NCI-H1105 (cell line): ENCODE measurements around the gene HOXA3.
A peak's percentile ranks its signal among the peaks of the same experiment; 100 is the strongest.

Experiments
- DNase-seq: peaks from one replicate; lab custom pipeline; 2025; lab: John Stamatoyannopoulos, UW

Gene HOXA3

DNA sequence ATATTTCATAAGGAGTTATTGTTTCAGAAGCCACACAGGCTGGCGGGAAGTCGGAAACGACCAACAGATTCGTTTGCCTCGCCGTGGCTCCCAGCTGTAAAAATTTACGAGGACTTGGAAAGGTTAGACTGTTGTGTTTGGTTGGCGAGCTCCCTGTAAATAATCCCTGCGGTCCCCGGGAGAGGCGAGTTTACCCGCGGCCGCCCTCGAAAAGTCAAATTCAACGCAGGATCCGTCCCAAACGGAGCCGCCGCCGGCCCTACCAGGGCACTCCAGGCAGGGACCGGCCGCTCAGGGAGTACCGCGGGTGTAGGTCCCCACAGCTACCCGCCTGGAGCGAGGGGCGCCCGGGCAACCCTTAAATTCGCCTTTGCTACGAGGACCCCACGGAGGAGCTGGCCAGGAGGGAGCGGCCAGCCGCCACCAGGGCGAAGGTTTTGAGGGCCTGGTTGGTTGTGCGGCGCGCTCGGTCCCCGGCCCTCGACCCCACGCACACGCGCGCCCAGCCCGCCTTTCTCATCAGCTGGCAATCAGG is 13.7 kb upstream of the HOXA3 start:
- peak; percentile 55 for DNase-seq

DNA sequence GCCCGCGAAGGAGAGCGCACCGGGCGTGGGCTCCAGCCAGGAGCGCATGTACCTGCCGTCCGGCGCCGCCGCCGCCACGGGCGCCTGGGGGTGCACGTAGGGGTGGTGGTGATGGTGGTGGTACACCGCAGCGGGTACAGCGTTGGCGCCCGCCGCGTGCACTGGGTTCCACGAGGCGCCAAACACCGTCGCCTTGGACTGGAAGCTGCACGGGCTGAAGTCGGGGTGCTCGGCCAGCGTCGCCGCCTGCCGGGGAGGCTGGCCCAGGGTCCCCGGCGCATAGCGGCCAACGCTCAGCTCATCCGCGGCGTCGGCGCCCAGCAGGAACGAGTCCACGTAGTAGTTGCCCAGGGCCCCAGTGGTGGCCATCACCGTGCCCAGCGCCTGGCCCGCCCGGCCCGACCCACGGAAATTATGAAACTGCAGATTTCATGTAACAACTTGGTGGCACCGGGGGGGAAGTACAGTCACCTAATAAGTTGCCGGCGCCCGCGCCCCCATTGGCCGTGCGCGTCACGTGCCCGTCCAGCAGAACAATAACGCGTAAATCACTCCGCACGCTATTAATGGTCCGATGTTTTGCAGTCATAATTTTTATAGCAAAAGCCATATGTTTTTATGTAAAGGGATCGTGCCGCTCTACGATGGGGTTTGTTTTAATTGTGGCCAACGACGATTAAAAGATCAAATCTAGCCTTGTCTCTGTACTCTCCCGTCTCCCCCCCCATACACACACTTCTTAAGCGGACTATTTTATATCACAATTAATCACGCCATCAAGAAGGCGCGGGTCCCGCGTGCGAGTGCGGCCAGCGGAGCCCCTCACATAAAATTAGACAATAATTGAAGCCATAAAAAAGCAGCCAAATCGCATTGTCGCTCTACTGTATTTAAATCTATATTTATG is 13.0 kb upstream of the HOXA3 start, which contains the start of gene HOXA9:
TSS of gene HOXA9 (minus strand) at position 449 of the 907 bp plus-strand sequence. CDS start at position 369, 80 bp downstream.
- DNase-seq, result peak; percentile 72

DNA sequence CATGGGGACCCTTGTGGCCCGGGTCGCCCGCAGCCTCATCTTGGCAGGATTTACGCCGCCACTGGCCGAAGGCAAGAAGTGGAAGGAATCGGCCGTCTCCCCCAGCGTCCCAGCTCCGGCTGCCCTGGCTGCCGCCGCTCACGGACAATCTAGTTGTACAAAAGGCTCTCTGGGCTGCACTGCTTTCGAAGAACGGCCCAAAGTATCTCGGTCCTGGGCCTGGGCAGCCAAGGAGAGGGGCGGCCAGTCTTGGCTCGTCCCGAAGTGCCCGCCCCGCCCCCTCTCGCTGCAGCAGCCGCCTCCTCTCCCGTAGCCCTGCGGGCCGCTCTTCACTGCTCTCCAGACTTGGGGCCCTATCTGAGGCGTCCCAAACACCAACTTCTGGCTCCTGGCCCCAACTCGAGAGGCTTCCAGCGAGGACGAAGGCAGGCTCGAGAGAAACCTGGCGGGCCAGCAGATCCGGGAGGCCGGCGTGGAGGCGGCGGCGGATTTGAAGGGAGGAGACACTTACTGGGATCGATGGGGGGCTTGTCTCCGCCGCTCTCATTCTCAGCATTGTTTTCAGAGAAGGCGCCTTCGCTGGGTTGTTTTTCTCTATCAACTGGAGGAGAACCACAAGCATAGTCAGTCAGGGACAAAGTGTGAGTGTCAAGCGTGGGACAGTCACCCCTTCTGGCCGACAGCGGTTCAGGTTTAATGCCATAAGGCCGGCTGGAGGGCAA is 12.1 kb upstream of the HOXA3 start:
- no peak for DNase-seq

DNA sequence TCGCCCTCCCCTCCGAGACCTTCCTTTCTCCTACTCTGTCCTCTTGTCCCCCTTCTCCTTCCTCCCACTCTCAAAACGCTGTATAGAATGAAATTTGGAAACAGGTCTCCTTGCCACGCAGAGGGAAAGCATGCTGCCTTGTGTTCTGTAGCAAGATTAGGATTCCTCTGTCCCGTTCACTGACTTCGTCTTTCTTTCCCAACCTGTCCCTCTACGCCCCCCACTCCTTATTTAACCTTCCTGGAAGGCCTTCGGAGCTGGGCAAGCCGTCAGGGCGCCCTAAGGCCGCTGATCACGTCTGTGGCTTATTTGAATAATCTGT is 11.6 kb upstream of the HOXA3 start:
- DNase-seq, result no peak

DNA sequence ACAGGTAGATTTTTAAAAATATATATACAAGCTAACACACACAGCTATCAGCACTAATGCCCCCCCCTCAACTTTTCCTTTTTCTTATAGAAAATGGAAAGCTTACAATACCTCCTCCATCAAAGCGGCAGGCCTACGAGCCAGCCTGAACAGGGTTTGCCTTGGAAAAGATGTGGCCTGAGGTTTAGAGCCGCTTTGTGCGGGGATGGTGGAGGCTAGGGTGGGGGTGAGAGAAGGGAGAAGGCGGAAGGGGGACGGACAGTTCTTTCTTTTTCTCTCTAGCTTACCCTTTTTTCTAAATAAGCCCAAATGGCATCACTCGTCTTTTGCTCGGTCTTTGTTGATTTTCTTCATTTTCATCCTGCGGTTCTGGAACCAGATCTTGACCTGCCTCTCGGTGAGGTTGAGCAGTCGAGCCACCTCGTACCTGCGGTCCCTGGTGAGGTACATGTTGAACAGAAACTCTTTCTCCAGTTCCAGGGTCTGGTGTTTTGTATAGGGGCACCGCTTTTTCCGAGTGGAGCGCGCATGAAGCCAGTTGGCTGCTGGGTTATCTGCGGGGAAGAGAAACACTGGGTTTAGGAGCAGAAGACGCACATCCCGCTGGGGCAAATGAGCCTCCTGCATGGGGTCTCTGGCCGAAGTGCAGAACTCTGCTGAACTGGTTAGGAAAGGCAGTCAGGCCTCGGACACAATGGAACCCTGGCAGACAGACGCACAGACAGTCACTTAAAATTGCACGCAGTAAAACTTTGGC is 11.1 kb upstream of the HOXA3 start:
- no peak for DNase-seq

DNA sequence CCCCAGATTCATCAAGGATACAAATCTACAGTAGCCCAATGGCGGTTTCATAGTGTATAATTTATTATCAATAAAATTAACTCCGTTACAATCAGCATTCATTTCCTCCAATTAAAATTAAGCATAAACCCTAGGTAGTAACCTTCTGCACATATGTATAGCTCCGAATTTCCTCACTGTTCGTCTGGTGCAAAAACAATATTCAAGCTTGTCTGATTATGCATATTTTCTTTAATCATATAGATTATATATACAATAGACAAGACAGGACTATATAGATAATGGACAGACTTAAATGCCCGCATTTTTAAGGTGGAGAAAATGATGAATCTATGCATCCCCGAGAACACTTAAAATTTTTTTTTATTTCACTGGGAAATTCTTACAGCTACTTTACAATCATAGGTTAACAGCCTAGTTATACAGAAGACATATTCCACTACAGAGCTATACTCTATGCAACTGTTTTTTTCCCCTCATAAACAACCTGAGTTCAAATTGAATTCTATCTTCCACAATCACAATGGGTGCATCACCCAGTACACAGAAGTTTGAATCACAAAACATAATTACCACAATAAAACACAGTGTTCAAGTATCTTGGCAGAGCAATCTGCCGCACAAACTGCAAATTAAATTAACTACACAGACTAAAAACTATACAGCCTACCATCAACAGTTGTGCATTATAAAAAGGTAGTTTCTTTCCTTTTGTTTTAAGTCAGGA is 10.3 kb upstream of the HOXA3 start:
- no peak for DNase-seq

DNA sequence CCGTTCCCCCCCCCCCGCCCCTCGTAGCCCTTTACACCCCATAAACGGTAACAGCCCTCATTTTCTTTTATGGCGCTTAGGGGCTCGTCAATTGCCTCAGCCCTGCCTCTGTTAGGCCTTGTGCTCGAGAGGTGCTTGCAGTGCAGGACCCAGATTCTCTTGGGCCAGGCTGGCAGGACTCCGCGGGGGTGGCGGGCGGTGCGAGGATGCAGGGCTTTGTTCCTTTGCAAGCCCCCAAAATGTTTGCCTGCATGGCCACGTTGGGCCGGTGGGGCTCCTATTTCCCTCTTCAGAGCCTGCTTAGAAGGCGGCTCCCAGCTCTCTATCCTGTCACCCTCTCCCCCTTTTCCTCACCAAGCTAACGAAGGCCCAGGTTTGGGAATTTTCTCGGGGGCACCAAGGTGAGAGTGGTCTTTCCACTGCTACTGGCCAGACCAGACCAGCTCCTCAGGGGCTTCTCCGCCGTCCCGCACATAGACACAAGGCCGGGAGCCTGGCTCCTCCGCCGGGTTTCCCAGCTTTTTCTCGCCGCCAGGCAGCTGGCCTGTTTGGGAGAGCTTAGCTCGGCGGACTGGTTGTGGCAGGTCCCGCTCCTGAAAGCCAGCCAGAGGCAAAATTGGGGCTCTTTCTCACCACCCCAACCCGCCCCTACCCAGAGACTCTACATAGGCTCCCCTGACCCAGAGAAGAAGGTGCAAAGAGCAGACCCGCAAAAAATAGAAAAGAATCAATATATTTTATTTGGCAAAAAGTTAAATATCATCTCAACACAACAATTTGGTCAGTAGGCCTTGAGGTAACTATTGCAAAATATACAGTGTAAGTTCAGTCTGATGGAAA is 9.6 kb upstream of the HOXA3 start:
- no peak for DNase-seq

DNA sequence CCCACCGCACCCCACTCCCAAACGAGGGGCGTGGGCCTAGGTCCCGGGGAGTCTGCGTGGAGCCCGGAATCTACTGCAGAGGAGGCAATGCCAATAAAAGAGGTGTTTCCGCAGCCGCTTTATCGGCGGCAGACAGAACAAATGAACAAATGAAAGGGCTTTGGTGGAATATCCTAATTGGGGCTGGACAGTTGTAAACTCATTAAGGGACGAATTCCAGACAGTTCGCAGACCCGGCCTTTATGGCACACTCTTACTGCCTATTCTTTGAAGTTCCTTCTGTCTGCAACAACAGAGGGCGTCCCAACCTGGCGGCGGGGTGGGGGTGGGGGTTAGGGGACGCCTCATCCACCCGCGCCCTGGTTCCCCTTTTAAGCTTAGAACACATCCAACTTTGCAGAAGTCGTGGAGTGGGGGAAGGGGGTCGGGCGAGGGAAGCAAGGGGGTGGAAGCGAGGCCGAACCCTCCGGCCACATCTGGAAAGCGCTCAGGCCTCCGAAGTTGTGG is 8.9 kb upstream of the HOXA3 start:
- no peak for DNase-seq

DNA sequence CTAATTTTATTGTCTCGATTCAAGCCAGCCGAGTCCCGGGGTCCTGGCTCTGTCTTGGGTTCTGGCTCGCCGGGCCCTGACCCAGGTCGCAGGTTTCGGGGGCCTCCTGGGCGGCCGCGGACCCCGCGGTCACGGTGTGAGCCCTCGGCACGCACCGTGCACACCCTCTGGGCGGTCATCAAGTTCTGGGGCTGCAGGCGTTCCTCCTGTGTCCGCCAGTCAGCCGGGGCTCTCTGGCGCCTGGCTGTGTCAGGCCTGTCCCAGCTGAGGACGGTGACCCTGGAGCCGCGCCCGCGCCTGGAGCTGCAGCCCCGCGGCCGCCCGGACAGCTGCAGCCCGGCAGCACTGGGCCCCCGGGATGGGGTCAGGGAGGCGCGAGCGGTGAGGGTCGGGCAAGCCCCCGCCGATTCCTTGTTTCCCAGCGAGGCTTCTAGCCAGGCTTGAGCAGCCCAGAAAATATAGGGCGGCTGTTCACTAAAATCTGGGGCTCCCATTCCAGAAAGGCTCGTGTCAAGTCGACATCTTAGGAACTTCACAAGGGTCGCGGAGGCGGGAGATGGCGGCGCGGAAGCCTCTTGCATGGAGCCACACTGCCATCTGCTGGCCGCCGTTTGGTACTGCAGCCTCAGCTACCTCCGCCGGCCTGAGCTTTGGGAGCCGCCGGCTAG is 8.3 kb upstream of the HOXA3 start:
- DNase-seq, result peak; percentile 81

DNA sequence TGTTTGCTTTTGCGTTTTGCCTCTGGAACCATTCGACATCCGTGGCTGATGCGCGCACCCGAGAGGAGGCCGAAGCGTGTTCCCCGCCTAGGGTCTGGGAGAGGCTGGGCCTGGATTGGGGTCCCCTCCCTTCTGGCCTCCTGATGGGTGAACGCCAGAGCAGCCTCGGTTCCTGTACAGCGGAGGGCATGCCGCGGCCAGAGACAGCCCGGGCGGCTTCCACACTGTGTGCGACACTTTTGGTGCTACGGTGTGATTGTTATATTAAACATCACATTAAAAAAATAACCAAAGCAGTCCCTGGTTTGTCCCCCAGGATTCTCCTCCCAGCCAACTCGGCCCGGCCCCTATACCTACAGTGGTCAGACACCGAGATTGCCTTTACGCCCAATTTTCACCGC is 7.8 kb upstream of the HOXA3 start:
- DNase-seq, result no peak

DNA sequence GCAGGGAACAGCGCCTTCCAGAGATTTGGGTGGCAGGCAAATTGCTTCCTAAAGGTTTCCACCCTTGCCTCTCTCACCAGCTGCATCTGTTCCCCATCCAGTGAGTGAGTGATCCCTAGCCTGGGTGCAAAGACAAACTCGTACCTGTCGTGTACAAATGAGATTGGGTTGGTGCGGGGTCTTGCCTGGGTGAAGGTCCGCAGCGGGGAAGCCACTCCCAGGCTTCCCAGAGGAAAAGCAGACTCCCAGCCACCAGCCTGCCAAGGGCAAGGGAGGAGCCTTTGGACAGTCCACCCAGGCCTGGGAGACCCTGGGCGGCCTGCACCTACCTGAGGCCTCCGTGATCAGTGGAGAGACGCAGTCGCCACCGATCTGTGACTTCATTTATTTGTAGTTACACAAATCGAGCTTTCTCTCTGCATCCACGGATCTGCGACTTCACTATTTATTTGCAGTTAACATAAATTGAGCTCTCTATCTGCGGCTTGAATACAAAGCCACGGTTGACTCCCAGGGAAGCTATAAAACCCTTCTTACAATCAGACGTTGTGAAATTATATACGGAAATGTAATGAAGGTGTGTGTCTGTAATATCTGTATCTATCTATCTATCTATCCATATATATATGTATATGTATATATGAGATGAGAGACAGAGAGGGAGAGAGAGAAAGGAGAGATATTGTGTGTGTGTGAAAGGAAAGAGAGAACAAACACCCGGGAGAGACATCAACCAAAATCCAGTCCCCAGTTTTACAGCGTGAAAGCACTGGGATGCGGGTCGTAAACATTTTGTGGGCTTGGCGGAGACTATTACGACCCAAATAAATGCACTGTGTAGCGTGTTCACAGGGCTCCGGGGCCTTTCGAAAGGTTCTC is 7.1 kb upstream of the HOXA3 start:
- DNase-seq, result no peak

DNA sequence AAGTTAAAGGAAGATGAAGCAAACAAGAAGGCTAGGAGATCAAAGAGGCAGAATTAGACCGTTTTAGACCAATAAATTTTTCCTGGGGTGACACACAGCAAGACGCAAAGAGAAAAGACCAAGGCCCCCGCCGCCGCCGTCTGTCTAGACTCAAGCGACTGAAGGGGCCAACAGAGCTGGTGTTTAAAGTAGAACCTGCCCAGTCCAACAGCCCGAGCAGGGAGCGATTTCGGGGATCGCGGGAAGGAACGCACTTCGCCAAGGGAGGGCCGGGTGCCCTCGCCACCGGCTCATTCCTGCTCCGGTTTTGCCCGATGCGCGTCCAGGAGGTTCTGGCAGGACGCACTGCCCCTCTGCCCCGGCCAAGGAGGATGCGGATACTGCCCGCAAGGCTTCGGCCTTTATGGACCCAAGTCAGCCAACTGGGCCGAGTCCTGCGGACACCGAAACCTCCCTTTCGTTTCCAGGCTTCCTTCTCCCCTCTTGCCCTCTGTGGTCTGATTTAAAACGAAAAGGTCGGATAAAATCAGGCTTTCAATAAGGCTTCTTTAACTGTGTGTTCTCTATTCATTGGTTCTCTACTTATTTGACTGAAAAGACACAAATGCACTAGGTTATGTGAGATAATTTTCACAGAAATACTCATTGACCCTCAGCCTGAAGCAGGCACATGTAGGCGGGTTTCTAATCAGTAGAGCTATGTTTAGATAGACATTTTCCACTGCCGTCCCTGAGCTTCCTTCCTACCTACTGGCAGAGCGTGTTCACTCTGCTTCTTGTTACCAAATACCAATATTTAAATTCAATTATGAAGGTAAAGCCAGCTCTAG is 6.3 kb upstream of the HOXA3 start:
- no peak for DNase-seq

DNA sequence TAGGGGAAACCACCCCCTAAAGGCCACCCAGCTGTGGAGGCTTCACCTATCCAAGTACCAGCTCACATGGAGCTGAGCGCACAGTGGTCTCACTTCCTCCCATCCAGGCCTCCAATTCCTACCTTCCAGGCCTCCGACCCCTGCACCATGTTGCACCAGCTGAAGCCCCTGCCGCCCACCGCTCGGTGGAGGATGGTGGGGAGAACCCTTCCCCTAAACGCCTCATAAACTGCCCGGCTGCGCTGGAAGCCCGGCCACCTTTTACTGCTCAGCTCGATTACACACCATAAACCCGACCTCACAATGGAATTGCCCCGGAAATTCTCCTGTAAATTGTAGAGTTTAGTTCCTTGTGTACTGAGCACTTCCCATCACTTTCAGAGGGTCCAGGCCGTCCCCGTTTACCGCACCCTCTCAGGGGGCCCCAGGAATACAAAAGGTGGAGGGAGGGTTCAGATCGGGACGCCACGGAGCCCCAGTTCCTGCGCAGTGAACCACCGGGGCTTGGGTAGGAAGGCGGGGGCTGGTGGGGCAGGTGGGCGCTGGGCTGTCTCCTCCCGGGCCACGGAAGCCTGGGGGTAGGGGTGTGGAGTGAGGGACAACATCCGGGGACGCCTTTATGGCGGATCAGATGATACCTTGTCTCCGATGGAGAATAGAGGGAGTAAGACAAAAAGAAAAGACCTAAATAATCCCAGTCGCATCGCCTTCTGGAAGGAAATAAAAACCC is 5.5 kb upstream of the HOXA3 start:
- DNase-seq, result no peak

DNA sequence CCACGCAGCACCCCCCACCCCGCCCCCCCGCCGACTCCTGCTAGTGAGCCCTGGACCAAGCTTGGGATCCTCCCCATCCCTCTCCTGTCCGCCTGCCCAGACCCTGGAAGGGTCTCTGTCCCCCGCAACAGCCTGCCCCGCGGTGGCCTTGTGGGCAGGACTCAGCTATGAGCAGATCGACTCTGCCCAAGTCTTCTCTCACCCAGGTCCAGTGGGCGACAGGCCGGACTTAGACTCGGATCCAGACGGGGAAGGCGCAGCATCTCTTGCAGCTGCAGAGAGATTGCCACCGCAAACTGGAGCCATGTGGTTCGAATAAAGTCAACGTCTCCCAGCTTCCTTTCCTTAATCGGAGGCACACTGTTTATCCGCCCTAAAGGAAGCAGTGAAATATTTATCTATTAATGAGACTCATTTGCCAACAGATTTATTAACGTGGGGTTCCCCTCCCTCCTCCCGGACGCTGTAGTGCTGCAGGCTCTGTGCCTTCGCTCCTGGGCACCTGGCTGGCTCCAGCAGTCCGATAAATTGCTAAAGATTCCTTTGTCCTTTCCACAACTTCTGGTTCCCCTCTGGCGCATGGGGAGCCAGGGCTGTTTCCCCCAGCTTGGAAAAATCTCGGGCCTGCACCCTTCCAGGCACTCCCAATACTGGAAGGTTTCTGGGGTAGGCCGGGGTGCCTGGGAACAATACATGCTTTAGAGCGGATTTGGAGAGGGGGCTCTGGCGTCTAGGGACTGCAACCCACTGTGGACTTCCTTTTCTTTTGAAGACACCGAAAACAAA is 4.7 kb upstream of the HOXA3 start:
- DNase-seq, result no peak

DNA sequence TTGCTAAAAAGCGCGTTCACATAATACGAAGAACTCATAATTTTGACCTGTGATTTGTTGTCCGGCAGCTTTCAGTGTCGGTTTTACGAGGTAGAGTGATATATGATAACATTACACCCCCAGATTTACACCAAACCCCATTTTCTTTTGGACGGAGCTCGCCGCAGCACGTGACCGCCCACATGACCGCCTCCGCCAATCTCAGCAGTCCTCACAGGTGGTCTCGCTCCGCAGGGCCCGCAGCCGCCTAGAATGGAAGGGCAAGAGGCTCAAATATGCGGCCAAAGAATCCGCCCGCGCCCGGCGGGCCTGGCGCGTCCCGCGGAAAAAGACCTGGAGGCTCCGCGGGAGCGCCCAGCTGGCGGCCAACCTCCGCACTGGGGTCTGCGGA is 4.1 kb upstream of the HOXA3 start, which contains the start of gene HOXA7:
TSS of gene HOXA7 (minus strand) at position 168 of the 391 bp plus-strand sequence. CDS start at position 38, 130 bp downstream.
- no peak for DNase-seq

DNA sequence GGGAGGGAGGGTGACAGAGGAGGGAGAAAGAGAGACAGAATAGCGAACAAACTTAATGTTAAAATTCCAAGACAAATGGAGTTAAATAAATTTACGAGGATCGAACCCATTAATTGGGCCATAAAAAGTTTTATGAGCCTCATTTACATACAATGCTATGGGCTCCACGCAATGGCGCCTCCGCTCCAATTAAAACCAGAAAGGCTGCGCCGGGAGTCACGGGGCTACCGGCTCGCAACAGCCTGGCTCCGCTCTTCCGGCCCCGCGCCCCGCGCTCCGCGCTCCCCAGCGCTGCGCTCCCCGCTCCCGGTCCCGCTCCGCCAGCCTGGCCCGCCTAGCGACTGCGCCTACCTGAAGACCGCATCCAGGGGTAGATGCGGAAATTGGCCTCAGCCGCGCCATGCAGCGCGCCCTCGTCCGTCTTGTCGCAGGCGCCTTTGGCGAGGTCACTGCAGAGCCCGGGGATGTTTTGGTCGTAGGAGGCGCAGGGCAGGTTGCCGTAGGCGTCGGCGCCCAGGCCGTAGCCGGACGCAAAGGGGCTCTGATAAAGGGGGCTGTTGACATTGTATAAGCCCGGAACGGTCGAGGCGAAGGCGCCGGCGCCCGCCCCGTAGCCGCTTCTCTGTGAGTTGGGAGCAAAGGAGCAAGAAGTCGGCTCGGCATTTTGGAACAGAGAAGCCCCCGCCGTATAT is 3.6 kb upstream of the HOXA3 start:
- no peak for DNase-seq
